GM19328 (cell line): Measurements from ENCODE around the gene UFSP1.
A peak's percentile ranks its signal among the peaks of the same experiment; 100 is the strongest.
"Not testable (repeated sequence)": the region's sequence is repeated elsewhere in the genome, so short reads cannot be mapped to it uniquely, and the experiment has no call there.

Experiments
- ATAC-seq: cut with Tn5 transposase; IDR thresholded peaks from one replicate; pipeline ENCODE4 v1.9.1; 2021; ENCODE audit warnings: mild to moderate bottlenecking, moderate library complexity; ENCODE audit not compliant: unreplicated experiment

Gene UFSP1

GRCh38 chr7:100860702-100861615 lies 28.6 kb downstream of the UFSP1 start:
- ATAC-seq = no peak

DNA sequence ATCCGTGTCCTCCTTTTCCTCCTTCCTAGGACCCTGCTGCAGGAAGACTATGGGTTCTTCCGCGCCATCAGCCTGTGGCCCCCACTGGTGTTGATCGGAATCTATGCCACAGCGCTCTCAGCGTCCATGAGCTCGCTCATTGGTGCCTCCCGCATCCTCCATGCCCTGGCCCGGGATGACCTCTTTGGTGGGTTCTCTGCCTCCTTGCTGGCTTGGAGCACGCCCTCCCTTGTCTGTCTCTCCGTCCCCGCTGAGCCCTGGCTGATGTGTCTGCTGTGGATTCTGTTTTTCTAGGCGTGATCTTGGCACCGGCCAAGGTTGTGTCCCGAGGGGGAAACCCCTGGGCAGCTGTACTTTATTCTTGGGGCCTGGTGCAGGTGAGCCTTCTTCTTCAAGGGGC lies 29.7 kb downstream of the UFSP1 start:
- no peak for ATAC-seq

GRCh38 chr7:100856871-100857282 lies 32.6 kb downstream of the UFSP1 start:
- no peak for ATAC-seq

DNA sequence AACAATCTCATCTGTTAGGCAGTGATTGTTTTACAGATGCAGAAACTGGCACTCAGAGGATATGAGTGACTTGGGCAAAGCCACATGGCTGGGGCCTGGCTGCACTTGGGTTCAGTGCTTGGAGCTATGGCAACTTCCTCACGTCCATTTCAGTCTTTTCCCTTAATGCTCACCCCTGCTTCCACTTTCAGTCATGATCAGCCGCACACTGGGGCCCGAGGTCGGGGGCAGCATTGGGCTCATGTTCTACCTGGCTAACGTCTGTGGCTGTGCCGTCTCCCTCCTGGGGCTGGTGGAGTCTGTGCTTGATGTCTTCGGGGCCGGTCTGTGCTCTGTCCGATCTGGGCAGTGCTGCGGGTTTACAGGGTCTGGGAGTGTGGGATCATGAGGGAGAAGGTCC lies 34.0 kb downstream of the UFSP1 start:
- no peak for ATAC-seq

DNA sequence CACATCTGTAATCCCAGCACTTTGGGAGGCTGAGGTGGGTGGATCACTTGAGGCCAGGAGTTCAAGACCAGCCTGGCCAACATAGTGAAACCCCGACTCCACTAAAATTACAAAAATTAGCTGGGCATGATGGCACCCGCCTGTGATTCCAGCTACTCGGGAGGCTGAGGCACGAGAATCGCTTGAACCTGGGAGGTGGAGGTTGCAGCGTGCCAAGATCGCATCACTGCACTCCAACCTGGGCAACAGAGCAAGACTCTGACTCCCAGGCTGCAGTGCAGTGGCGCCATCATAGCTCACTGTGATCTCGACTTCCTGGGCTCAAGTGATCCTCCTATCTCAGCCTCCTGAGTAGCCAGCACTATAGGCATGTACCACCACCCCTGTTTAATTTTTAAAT lies 34.6 kb downstream of the UFSP1 start:
- not testable (repeated sequence) for ATAC-seq

- ATAC-seq = no peak
These were observed 35.2 kb downstream of the UFSP1 start for GRCh38 chr7:100854146-100854895.

DNA sequence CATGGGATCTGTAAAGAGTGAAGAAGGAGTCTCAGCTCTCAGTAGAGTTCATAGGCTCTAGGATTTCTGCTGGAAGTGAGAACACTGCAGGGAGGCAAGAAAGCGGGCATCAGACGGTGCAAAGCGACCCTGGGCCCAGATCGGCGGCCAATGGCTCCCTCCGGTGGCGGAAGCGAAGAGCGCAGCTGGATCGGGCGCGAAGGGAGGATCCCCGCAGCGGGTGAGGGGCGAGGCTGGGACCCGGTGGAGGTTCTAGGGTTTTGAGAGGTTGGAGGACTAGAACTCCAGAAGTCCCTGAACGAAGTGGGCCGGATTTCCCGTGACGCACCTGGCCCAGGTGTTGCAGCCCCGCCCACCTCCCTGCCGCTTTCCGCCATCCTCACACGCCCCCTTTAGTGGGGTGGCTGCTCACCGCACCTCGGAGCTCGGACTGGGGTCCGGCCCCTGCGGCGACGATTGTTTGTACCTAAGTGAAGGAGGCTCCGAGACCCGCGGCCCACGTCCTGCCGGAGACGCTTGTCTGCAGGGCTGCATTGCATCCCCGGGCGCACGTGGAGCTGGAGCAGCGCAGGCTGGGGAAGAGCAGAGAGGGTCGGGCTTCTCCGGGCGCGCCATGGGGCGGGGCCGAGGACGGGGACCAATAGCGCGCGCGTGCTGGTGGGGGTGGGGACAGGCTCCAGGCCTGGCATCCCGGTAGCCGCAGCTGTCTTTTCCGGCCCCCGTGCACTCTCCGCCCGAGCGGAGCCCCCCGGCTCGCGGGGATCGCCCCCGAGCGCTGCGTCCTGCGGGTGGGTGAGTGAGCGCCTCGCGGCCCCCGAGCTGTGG lies 37.3 kb downstream of the UFSP1 start, which contains the start of gene SLC12A9:
Gene SLC12A9 (plus strand): TSS at position 666 of the 825 bp plus-strand sequence. CDS start 1,485 bp downstream, outside the sequence.
- peak; percentile 85 for ATAC-seq

GRCh38 chr7:100847360-100847759 lies 42.2 kb downstream of the UFSP1 start:
- no peak for ATAC-seq

- no peak for ATAC-seq
These were observed 48.9 kb downstream of the UFSP1 start for GRCh38 chr7:100840470-100841100.

DNA sequence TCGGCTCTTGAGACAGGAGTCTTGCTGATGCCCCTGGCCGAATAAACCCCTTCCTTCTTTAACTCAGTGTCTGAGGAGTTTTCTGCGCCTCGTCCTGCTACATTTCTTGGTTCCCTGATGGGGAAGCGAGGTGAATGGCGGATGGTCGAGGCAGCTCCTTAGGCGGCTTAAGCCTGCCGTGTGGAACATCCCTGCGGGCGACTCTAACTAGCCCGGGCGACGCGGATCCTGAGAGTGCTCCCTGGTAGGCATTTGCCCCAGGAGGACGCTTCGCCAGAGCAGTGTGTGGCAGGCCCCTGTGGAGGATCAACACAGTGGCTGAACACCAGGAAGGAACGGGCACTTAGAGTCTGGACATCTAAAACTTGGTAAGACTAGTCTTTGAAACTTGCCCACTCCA lies 50.2 kb downstream of the UFSP1 start:
- no peak for ATAC-seq
